Measurements from ENCODE around the gene RPUSD1.
"Not testable (repeated sequence)": the region's sequence is repeated elsewhere in the genome, so short reads cannot be mapped to it uniquely, and the experiment has no call there.

Gene RPUSD1

DNA sequence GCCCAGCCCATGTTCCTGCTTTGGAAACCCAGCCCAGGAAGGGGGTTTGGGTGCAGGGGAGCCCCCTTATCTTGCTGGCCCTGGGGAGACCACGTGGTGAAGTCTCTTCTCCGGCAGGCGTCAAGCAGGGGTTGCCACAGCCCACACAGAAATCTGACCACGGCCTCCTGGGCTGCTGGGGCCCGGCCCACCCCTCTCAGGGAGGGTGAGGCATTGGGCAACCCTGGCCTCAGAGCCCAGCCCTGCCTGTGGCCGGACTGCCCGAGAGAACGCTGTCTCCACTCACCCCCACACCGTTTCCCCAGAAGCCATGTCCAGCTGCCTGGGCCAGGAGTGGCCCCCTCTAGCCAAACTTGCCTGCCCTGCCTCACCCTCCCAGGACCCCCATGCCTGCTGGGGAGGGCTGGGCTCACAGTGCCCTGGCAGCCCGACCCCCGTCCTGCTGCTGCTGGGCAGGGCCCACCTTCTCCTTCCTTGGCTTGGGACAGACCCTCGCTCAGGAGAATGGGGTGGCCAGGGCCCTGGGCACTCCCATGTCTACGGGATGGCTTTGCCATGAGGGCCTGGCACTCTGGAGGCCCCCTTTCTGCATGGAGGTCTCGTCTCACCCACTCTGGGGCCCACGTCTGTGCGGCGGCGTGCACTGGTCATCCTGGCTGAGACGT is 6.7 kb downstream of the RPUSD1 start:
- no peak for DNase-seq

- no peak for DNase-seq
Measured at GRCh38 chr16:780296-780695, 7.9 kb downstream of the RPUSD1 start.

DNA sequence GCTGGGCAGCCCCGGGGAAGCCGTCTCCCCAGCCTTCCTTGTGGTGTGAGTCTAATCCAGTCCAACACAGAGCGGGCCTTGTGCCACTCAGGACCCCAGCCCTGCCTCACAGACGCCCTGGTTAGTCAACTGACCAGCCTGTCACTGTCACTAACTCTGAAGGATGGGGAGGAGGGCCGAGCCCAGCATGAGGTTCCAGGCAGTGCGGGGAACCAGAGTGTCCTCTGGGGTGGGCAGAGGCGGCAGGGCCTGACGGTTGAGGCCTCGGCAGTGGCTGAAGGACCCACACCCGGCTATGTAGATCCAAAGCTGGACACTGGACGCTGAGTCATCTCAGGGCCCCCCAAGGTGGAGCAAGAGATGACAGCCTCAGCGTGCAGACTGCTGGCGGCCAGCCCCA is 8.6 kb downstream of the RPUSD1 start:
- DNase-seq, result no peak

- DNase-seq, result no peak
Measured at GRCh38 chr16:778909-779527, 9.2 kb downstream of the RPUSD1 start.

- no peak for DNase-seq
Measured at GRCh38 chr16:778447-778846, 9.7 kb downstream of the RPUSD1 start.

- DNase-seq, result no peak
Measured at GRCh38 chr16:777826-778225, 10.4 kb downstream of the RPUSD1 start.

DNA sequence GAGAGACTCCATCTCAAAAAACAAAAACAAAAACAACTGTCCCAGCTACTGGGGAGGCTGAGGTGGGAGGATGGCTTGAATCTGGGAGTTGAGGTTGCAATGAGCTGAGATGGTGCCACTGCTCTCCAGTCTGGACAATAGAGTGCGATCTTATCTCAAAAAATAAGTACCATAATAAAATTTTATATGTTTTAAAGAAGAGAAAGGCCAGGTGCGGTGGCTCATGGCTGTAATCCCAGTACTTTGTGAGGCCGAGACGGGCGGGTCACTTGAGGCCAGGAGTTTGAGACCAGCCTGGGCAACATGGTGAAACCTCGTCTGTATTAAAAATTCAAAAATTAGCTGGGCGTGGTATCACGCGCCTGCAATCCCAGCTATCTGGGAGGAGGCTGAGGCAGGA is 11.4 kb downstream of the RPUSD1 start:
- DNase-seq, result no peak

- DNase-seq, result not testable (repeated sequence)
Measured at GRCh38 chr16:776298-776697, 11.9 kb downstream of the RPUSD1 start.

DNA sequence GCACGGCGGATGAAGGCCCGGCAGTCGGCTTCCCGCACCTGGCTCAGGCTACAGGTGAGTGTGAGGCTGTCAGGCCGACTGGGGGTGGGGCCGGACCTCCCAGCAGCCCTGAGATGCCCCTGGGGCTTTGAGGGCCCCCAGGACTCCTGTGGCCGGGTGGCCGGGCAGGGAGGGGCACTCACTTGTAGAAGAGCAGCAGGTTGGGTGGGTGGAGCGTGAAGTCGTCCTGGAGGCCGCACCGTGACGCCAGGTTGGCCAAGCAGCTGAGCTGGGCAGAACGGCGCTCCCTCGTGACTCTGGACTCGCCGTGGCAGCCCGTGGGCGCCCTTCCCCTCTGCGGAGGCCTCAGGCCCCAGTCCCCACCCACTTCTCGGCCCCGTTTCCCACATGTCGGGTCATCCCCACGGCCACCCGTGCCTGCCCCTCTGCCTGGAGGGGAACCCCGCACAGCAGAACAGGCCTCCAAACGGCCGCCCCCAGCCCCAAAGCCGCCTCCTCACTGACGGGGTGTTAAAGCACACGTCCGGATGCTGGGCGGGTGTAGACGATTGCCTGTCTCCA is 12.9 kb downstream of the RPUSD1 start:
- no peak for DNase-seq

DNA sequence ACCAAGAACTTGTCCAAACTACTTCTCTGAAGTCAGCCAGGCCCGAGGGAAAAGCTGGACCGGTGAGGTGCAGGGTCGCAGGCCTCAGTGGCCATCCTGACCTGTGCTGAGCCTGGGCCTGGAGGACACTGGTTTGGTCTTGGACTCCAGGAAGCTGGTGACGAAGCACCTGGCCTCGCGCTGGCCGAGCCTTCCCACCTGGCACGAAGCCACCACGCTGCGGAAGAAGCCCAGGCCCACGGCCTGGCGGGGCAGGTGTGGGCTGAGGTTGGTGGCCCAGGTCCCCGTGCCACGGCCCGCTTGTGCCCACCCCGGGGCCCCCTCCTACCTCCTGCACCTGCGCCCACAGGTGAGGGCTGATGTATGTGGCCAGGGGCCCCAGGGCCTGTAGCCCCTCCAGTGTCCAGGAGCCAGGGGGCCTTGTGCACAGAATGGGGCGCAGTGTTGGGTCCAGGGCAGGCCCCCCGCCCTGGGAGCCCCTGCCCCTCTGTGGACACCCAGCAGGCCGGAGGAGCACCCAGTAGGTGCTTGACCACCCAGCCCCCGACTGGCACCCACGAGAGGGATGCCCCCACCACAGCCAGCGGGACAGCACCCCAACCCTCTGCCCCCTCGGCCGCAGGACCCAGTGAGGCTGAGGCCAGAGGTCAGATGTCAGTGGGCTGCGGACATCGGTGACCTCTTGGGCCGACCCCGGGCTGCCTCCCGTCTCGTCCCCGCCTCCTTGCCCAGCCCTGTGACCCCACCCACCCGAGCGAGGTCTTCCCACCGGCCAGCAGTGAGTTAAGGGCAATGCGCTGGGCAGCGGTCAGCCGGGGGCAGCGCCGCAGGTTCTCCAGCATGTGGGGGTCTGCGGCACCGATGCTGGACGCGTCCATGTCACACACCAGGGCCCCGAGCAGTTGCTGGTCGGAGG is 13.8 kb downstream of the RPUSD1 start:
- no peak for DNase-seq

GRCh38 chr16:772959-773358 is 15.2 kb downstream of the RPUSD1 start:
- DNase-seq, result no peak

GRCh38 chr16:770411-770810 is 17.8 kb downstream of the RPUSD1 start:
- no peak for DNase-seq

- DNase-seq, result no peak
Measured at GRCh38 chr16:769934-770333, 18.2 kb downstream of the RPUSD1 start.

- no peak for DNase-seq
Measured at GRCh38 chr16:769184-769784, 18.9 kb downstream of the RPUSD1 start.

GRCh38 chr16:768428-768827 is 19.8 kb downstream of the RPUSD1 start:
- DNase-seq, result no peak

GRCh38 chr16:767743-768235 is 20.4 kb downstream of the RPUSD1 start:
- DNase-seq, result no peak

DNA sequence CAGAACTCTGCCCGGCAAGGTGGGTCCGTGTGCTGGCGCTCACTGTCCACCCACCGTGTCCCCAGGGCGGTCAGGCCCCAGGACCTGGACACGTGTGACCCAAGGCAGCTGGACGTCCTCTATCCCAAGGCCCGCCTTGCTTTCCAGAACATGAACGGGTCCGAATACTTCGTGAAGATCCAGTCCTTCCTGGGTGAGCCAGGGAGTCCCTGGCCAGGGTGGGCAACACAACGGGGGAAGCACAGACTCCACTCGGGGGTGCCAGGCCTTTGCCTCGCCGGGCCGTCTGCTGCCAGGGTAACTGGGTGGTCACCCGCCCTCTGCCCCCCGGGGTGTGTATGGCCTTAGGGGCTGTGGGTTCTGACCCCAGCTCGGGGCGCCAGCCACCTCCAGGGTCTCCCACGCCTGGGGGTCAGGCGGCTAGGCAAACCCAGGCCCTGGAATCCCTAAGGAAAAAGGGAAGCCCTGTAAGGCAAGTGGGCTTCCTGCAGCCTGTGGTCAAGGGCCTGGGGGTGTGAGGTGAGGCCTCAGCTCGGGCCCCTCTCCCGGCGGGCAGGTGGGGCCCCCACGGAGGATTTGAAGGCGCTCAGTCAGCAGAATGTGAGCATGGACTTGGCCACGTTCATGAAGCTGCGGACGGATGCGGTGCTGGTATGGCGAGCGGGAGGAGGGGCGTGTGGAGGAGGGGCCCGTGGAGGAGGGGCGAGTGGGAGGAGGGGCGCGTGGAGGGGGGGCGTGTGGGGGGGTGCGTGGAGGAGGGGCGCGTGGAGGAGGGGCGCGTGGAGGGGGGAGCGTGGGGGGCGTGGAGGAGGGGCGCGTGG is 21.2 kb downstream of the RPUSD1 start:
- DNase-seq, result no peak

DNA sequence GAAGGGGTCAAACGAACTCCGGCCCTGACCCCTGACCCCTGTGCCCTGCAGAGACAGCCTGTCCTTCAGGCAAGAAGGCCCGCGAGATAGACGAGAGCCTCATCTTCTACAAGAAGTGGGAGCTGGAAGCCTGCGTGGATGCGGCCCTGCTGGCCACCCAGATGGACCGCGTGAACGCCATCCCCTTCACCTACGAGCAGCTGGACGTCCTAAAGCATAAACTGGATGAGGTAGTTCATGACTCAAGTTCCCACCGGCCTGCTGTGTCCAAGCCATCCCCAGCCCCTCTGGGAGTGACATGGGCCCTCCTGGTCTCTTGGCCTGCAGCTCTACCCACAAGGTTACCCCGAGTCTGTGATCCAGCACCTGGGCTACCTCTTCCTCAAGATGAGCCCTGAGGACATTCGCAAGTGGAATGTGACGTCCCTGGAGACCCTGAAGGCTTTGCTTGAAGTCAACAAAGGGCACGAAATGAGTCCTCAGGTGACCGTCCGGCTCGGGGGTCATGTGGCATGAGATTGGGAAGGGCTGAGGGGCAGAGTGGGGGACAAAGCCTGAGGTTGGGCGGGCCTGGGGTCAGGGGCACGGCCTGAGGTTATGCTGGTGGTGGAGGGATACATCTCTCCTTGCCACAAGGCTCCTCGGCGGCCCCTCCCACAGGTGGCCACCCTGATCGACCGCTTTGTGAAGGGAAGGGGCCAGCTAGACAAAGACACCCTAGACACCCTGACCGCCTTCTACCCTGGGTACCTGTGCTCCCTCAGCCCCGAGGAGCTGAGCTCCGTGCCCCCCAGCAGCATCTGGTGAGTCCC is 22.0 kb downstream of the RPUSD1 start:
- DNase-seq, result no peak

DNA sequence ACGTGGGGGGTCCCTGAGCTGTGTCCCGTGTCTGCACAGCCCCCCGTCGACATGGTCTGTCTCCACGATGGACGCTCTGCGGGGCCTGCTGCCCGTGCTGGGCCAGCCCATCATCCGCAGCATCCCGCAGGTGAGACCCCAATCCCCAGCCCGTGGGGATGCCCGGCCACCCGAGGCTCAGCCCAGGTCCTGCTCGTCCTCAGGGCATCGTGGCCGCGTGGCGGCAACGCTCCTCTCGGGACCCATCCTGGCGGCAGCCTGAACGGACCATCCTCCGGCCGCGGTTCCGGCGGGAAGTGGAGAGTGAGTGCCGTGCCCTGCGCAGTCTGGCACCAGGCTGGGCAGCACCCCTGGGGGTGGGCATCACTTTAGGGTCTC is 22.7 kb downstream of the RPUSD1 start:
- no peak for DNase-seq

DNA sequence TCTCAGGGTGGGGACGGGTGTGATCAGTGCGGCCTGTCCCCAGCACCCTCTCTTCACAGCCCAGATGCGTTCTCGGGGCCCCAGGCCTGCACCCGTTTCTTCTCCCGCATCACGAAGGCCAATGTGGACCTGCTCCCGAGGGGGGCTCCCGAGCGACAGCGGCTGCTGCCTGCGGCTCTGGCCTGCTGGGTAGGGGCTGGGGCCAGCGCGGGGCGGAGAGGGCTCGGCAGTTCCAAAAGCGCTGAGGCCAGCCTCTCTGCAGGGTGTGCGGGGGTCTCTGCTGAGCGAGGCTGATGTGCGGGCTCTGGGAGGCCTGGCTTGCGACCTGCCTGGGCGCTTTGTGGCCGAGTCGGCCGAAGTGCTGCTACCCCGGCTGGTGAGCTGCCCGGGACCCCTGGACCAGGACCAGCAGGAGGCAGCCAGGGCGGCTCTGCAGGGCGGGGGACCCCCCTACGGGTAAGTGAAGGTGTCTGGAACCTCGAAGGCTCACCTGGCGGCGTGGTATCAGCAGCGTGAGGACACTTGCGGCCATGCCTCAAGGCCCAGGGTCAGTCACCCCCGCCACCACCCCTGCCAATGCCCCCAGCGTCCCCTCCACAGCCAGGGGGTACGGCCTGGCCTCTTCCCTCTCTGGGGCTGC is 23.2 kb downstream of the RPUSD1 start:
- DNase-seq, result no peak

Measured in activated CD4-positive, CD25-positive, alpha-beta regulatory T cell treated with anti-CD3 and anti-CD28 coated beads, Interleukin-2, amount 50 U/mL, for 72 hours (primary cell).